Measurements from ENCODE around the gene SLC29A3. TPM values are rescaled to one million over a fixed set of nuclear protein-coding genes. Genes with fewer than 3 reads are reported as not detected.
A peak's percentile ranks its signal among the peaks of the same experiment; 100 is the strongest.
"Not testable (repeated sequence)": the region's sequence is repeated elsewhere in the genome, so short reads cannot be mapped to it uniquely, and the experiment has no call there.

The SLC29A3 gene
- polyA plus RNA-seq, 1 of the 3 experiments (the other 2 are of a cell fraction) = 3.8 TPM

DNA sequence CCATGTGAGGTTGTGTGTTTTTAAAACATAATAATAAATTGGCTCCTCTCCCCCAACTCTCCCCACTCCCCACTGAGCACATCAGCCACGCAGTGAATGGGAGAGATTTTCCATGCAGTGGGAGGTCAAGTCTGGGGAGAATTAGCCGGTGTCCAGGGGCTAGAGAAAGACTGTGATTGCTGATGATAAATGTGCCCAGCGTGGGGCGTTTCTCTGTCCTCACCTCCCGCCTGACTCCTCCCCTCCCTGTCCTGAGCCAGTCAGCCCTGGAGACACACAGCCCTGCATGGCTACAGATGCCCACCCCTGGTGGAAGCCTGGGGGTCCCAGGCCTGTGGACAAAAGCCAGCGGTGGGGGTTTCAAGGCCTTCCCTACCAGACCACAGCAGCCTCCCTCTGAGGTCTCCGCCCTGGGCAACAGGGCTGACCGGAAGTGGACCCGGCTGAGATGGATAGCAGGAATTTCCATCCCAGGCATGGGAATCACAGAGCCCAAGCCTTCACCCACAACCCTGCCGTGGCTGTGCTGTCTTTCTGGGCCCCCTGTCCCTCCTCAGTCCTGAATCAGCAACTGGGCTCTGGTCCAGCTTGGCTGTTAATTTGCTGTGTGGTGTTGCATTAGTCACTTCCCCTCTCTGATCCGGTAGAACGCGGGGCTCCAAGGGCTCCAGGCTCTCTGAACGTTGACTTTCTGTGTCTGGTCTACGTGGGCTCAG lies 46.8 kb upstream of the SLC29A3 start:
- TF ChIP-seq GATA2 (CRISPR knock-in tag; IDR thresholded peaks at IDR 0.05) = peak; percentile 23; the same call in 1 of the 2 replicates
- TF ChIP-seq, protein P1, sequence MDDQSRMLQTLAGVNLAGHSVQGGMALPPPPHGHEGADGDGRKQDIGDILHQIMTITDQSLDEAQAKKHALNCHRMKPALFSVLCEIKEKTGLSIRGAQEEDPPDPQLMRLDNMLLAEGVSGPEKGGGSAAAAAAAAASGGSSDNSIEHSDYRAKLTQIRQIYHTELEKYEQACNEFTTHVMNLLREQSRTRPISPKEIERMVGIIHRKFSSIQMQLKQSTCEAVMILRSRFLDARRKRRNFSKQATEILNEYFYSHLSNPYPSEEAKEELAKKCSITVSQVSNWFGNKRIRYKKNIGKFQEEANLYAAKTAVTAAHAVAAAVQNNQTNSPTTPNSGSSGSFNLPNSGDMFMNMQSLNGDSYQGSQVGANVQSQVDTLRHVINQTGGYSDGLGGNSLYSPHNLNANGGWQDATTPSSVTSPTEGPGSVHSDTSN (IDR thresholded peaks at IDR 0.05) = no peak
- TF ChIP-seq, protein P2, sequence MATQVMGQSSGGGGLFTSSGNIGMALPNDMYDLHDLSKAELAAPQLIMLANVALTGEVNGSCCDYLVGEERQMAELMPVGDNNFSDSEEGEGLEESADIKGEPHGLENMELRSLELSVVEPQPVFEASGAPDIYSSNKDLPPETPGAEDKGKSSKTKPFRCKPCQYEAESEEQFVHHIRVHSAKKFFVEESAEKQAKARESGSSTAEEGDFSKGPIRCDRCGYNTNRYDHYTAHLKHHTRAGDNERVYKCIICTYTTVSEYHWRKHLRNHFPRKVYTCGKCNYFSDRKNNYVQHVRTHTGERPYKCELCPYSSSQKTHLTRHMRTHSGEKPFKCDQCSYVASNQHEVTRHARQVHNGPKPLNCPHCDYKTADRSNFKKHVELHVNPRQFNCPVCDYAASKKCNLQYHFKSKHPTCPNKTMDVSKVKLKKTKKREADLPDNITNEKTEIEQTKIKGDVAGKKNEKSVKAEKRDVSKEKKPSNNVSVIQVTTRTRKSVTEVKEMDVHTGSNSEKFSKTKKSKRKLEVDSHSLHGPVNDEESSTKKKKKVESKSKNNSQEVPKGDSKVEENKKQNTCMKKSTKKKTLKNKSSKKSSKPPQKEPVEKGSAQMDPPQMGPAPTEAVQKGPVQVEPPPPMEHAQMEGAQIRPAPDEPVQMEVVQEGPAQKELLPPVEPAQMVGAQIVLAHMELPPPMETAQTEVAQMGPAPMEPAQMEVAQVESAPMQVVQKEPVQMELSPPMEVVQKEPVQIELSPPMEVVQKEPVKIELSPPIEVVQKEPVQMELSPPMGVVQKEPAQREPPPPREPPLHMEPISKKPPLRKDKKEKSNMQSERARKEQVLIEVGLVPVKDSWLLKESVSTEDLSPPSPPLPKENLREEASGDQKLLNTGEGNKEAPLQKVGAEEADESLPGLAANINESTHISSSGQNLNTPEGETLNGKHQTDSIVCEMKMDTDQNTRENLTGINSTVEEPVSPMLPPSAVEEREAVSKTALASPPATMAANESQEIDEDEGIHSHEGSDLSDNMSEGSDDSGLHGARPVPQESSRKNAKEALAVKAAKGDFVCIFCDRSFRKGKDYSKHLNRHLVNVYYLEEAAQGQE (IDR thresholded peaks at IDR 0.05; ENCODE audit: low read depth, low read length) = no peak
- TF ChIP-seq JUND (IDR thresholded peaks at IDR 0.05) = 0 out of 2 replicates have a peak, but pooled peaks have one; percentile 48
- TF ChIP-seq, protein P3, sequence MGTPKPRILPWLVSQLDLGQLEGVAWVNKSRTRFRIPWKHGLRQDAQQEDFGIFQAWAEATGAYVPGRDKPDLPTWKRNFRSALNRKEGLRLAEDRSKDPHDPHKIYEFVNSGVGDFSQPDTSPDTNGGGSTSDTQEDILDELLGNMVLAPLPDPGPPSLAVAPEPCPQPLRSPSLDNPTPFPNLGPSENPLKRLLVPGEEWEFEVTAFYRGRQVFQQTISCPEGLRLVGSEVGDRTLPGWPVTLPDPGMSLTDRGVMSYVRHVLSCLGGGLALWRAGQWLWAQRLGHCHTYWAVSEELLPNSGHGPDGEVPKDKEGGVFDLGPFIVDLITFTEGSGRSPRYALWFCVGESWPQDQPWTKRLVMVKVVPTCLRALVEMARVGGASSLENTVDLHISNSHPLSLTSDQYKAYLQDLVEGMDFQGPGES (IDR thresholded peaks at IDR 0.05; ENCODE audit: low read depth, low read length) = no peak
- peak in 1 of 2 experiments; percentile 59; a peak in 2 of 4 replicates for TF ChIP-seq EP300 (IDR thresholded peaks at IDR 0.05; ENCODE audit: borderline replicate concordance in 1 of 2, low read depth in 1 of 2, low read length in 1 of 2)
- TF ChIP-seq EZH2phosphoT487 (IDR thresholded peaks at IDR 0.05; ENCODE audit: borderline replicate concordance, low read depth) = no peak
- TF ChIP-seq SMC3 (IDR thresholded peaks at IDR 0.05; ENCODE audit: low read depth, low read length) = 0 out of 2 replicates have a peak, but pooled peaks have one; percentile 4
- TF ChIP-seq TCF12 (IDR thresholded peaks at IDR 0.05) = peak; percentile 42; the same call in 1 of the 2 replicates
- 0 out of 2 replicates have a peak, but pooled peaks have one; percentile 7 for TF ChIP-seq RXRA (IDR thresholded peaks at IDR 0.05; ENCODE audit: borderline replicate concordance, low read depth)
- TF ChIP-seq FOSL2 (IDR thresholded peaks at IDR 0.05; ENCODE audit: borderline replicate concordance, low read depth) = peak; percentile 38; the same call in 1 of the 2 replicates
- TF ChIP-seq ELF1 (IDR thresholded peaks at IDR 0.05) = no peak
- peak; percentile 90 for TF ChIP-seq NFIC (IDR thresholded peaks at IDR 0.05; ENCODE audit: borderline replicate concordance)
- TF ChIP-seq CHD2 (IDR thresholded peaks at IDR 0.05; ENCODE audit: low read length, partially characterized antibody) = no peak
- peak; percentile 53 for TF ChIP-seq MXI1 (IDR thresholded peaks at IDR 0.05; ENCODE audit: low read depth, low read length)
- peak; percentile 84 for TF ChIP-seq FOXJ3 (CRISPR knock-in tag; IDR thresholded peaks at IDR 0.05)
- TF ChIP-seq NRF1 (IDR thresholded peaks at IDR 0.05; ENCODE audit: low read depth, low read length) = no peak
- no peaks in the 10 kb centered on the region for H3K9me3 ChIP-seq
- peaks cover 38 to 90% of the 10 kb centered on the region in 2 experiments for H3K4me1 ChIP-seq (ENCODE audit: control insufficient read depth in 1 of 2, insufficient read depth in 2 of 2, low read depth in 1 of 2, low read length in 1 of 2)
- 19% methylated on average over 12 of the region's 15 CpGs for WGBS (ENCODE audit: low lambda C conversion rate)
- no peaks in the 10 kb centered on the region for H3K27me3 ChIP-seq (ENCODE audit: insufficient read depth)
- no peak overlapping the region; the same call in 1 of the 2 replicates for H2AFZ ChIP-seq (ENCODE audit: low read depth)
- peak overlapping the region; percentile 62 for H3K4me2 ChIP-seq
- H3K9me2 ChIP-seq = no peaks in the 10 kb centered on the region
- no peaks in the 10 kb centered on the region for H3K36me3 ChIP-seq (replicated peaks in 1 of 2; ENCODE audit: control insufficient read depth in 1 of 2, insufficient read depth in 2 of 2, low read length in 1 of 2)
- H3K27ac ChIP-seq (ENCODE audit: low read depth in 2 of 2, low read length in 1 of 2) = peak overlapping the region; percentile 68 to 96
- H3K79me2 ChIP-seq (ENCODE audit: insufficient read depth) = peaks cover 78% of the 10 kb centered on the region
- H3K4me3 ChIP-seq (ENCODE audit: low read depth in 2 of 2, low read length in 1 of 2) = no peak overlapping the region
- peaks cover 67% of the 10 kb centered on the region; the same call in 1 of the 2 replicates for H4K20me1 ChIP-seq (ENCODE audit: insufficient read depth)
- peak overlapping the region; percentile 27; the same call in 1 of the 2 replicates for H3K9ac ChIP-seq
- peaks cover 30% of the 10 kb centered on the region for H3F3A ChIP-seq (replicated peaks; ENCODE audit: insufficient read depth)
- ChIA-PET CTCF (interaction anchor here (1.0 to 10.4 kb wide), 10 partner anchors 10 to 369 kb away, joined by 3 to 139 read pairs (median 50); partner anchors contain the start of gene UNC5B), POLR2A (no interaction called here)
- peak; percentile 80 for DNase-seq

DNA sequence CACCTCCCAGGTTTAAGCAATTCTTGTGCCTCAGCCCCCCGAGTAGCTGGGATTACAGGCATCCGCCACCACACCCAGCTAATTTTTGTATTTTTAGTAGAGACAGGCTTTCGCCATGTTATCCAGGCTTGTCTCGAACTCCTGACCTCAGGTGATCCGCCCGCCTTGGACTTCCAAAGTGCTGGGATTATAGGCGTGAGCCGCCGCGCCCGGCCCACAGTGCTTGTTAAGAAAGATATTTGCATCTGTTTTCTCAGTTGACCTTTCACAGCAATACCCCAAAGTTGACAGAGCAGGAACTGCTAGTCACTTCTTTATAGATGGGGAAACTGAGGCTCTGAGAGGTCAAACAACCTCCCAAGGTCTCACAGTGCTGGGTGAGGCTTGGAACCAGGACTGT lies 46.1 kb upstream of the SLC29A3 start:
- not testable (repeated sequence) for H3K9me2 ChIP-seq; H3K4me3 ChIP-seq (ENCODE audit: low read depth in 2 of 2, low read length in 1 of 2); DNase-seq; H2AFZ ChIP-seq (ENCODE audit: low read depth); H3K9ac ChIP-seq; H3K9me3 ChIP-seq; H3K36me3 ChIP-seq (replicated peaks in 1 of 2; ENCODE audit: control insufficient read depth in 1 of 2, insufficient read depth in 2 of 2, low read length in 1 of 2); H3K27me3 ChIP-seq (ENCODE audit: insufficient read depth)
- Histone ChIP-seq H3K4me2 (peak overlapping the region; percentile 62; the same call in 1 of the 2 replicates), H3K4me1 (ENCODE audit: control insufficient read depth in 1 of 2, insufficient read depth in 2 of 2, low read depth in 1 of 2, low read length in 1 of 2) (peaks cover 35 to 90% of the 10 kb centered on the region in 2 experiments), H4K20me1 (ENCODE audit: insufficient read depth) (peaks cover 67% of the 10 kb centered on the region; the same call in 1 of the 2 replicates), H3K79me2 (ENCODE audit: insufficient read depth) (peaks cover 78% of the 10 kb centered on the region), H3F3A (replicated peaks; ENCODE audit: insufficient read depth) (peaks cover 24% of the 10 kb centered on the region), H3K27ac (ENCODE audit: low read depth in 2 of 2, low read length in 1 of 2) (peak overlapping the region; percentile 68 to 96; a peak in 3 of 4 replicates)
- WGBS (ENCODE audit: low lambda C conversion rate) = 89% methylated on average over 11 of the region's 11 CpGs
- ChIA-PET CTCF (interaction anchor here (1.0 to 10.4 kb wide), 6 partner anchors 9 to 370 kb away, joined by 3 to 139 read pairs (median 63); partner anchors contain the start of gene UNC5B), POLR2A (interaction anchor here (0.7 kb wide), 1 partner anchor 31 kb away, joined by 3 read pairs; no protein-coding TSS in a partner anchor)

All from SK-N-SH (cell line).